HG02610 (cell line): Measurements from ENCODE around the gene RBM7.

Source experiments
- ATAC-seq: cut with Tn5 transposase; IDR thresholded peaks from one replicate; pipeline ENCODE4 v1.9.1; 2021; ENCODE audit warnings: mild to moderate bottlenecking, moderate library complexity; ENCODE audit not compliant: unreplicated experiment

RBM7 gene

DNA sequence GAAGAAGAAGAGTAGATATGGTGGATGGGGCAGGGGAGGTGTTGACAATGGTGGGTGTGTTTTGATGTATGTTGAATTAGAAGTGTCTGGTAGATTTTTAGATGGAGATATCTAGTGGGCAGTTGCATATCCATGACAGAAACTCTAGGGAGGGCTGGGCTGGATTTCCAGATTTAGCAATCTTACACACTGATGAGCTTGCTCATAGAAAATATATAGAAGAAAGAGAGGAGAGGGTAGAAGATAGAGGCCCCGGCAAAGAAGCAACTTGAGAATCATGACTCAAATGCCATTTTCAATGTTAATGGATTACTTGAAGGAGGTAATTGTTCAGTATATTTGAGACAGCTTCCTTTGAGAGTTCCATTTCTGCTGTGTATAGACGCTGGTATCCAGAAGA lies 47.0 kb downstream of the RBM7 start:
- ATAC-seq, result no peak

DNA sequence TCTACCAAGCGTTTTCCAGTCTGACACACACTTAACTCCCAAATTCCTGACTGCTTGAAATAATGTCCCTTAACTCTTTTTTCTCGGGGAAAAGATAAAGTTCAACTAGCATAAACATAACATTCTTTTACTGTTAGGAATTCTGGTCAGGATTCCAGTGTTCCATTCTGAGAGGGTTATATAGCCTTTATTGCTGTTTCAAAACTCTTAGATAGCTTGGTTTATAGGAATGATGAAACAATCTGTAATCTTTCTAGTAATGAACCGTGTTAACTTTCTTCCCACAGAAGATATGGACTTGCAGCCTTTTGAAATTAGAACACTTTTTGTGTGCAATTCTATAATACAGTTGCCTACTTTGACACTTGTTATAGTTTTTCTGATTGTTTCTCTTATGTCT lies 47.4 kb downstream of the RBM7 start:
- ATAC-seq, result no peak

DNA sequence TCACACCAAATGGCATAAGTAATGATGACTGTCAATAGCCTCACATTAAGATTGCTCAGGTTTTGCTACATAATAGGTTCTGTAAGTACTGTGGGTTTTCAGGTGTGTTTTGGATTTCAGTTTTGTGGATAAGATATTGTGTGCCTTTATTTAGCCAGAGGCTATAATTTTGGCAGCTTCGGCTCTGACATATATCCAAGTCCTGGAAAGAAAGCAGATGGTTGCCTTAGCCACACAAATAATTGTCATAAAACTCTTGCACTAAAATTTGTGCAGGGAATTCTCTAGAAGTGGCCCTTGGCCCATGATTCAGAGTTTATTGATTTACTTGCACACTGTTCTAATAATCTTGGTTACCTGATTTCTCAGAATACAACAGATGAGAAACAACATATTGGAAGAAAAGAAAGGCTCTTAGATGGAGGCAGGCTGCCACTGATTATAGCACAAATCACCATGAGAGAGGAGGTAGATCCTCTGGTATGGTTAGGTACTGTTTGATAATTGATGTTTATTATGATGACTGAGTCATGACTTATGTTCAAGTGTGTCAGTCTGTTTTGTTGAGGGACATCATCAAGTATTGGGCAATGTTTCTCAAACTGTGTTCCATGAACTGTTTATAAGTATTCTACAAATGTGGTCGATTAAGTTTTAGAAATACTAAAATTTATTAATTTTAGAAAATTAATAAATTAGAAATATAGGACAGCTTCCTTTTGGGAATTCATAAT lies 48.5 kb downstream of the RBM7 start:
- no peak for ATAC-seq

DNA sequence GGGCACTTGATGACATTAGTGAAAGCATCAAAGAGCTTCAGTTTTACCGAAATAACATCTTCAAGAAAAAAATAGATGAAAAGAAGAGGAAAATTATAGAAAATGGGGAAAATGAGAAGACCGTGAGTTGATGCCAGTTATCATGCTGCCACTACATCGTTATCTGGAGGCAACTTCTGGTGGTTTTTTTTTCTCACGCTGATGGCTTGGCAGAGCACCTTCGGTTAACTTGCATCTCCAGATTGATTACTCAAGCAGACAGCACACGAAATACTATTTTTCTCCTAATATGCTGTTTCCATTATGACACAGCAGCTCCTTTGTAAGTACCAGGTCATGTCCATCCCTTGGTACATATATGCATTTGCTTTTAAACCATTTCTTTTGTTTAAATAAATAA lies 49.4 kb downstream of the RBM7 start:
- ATAC-seq, result no peak

GRCh38 chr11:114452399-114452798 lies 51.9 kb downstream of the RBM7 start:
- ATAC-seq, result no peak
